Trophoblast cell (in vitro differentiated cells and primary cell): ENCODE measurements around the gene MRPL34.

Source experiments
- DNase-seq, 2 donors: peaks; one replicate each; pipeline ENCODE4 v3.0.0-alpha.2; 2016
- H2AFZ ChIP-seq: 2 replicates; pipeline ENCODE4 v1.6.1; 2013; ENCODE audit warnings: low read length, moderate library complexity, mild to moderate bottlenecking; ENCODE audit not compliant: insufficient read depth, poor library complexity
- H2AK5ac ChIP-seq: 2 replicates; pipeline ENCODE4 v1.6.1; 2013; ENCODE audit warnings: mild to moderate bottlenecking, low read length
- H2BK120ac ChIP-seq: 2 replicates; pipeline ENCODE4 v1.6.1; 2013; ENCODE audit warnings: low read length, mild to moderate bottlenecking, moderate library complexity; ENCODE audit not compliant: insufficient read depth, poor library complexity
- H2BK12ac ChIP-seq: 2 replicates; pipeline ENCODE4 v1.6.1; 2013; ENCODE audit warnings: mild to moderate bottlenecking, low read length, moderate library complexity
- H2BK5ac ChIP-seq: 2 replicates; pipeline ENCODE4 v1.6.1; 2013; ENCODE audit warnings: low read length, low read depth, moderate library complexity, mild to moderate bottlenecking; ENCODE audit not compliant: poor library complexity
- H3K14ac ChIP-seq: 2 replicates; pipeline ENCODE4 v1.6.1; 2013; ENCODE audit warnings: mild to moderate bottlenecking, low read length
- H3K18ac ChIP-seq: 2 replicates; pipeline ENCODE4 v1.6.1; 2013; ENCODE audit warnings: mild to moderate bottlenecking, low read length
- H3K23ac ChIP-seq: 2 replicates; pipeline ENCODE4 v1.6.1; 2013; ENCODE audit warnings: low read length
- H3K27ac ChIP-seq: 2 replicates; pipeline ENCODE4 v1.5.1; 2013; ENCODE audit warnings: low read depth, mild to moderate bottlenecking, inconsistent platforms, low read length, moderate library complexity
- H3K27me3 ChIP-seq: 2 replicates; pipeline ENCODE4 v1.6.1; 2013; ENCODE audit warnings: inconsistent platforms, mild to moderate bottlenecking, low read length, moderate library complexity; ENCODE audit not compliant: insufficient read depth
- H3K36me3 ChIP-seq, 2 experiments: 1 replicate in 1 of 2; 2 replicates in 1 of 2; pipeline ENCODE4 v1.6.1; 2013; ENCODE audit warnings: low read length in 2 of 2, mild to moderate bottlenecking in 2 of 2, moderate library complexity in 1 of 2; ENCODE audit not compliant: insufficient read depth in 2 of 2, control insufficient read depth in 1 of 2
- H3K4ac ChIP-seq: 2 replicates; pipeline ENCODE4 v1.6.1; 2013; ENCODE audit warnings: low read depth, mild to moderate bottlenecking, low read length, moderate library complexity
- H3K4me1 ChIP-seq, 2 experiments: 1 replicate in 1 of 2; 2 replicates in 1 of 2; pipeline ENCODE4 v1.6.1; 2013; ENCODE audit warnings: low read length in 2 of 2, mild to moderate bottlenecking in 2 of 2, moderate library complexity in 1 of 2; ENCODE audit not compliant: insufficient read depth in 2 of 2, control insufficient read depth in 1 of 2
- H3K4me2 ChIP-seq: 2 replicates; pipeline ENCODE4 v1.6.1; 2013; ENCODE audit warnings: inconsistent platforms, mild to moderate bottlenecking, low read length, moderate library complexity
- H3K4me3 ChIP-seq: 2 replicates; pipeline ENCODE4 v1.5.1; 2013; ENCODE audit warnings: mild to moderate bottlenecking, low read depth, low read length, inconsistent platforms
- H3K79me1 ChIP-seq: one replicate; pipeline ENCODE4 v1.6.1; 2013; ENCODE audit warnings: low read length
- H3K79me2 ChIP-seq: 2 replicates; pipeline ENCODE4 v1.6.1; 2013; ENCODE audit warnings: low read length, mild to moderate bottlenecking; ENCODE audit not compliant: control insufficient read depth, insufficient read depth, poor library complexity
- H3K9ac ChIP-seq: 2 replicates; pipeline ENCODE4 v1.6.1; 2013; ENCODE audit warnings: mild to moderate bottlenecking, low read length
- H3K9me3 ChIP-seq: 2 replicates; pipeline ENCODE4 v1.6.1; 2013; ENCODE audit warnings: low read depth, mild to moderate bottlenecking, control low read depth, inconsistent platforms, low read length; ENCODE audit not compliant: insufficient read depth
- H4K12ac ChIP-seq: 2 replicates; pipeline ENCODE4 v1.6.1; 2013; ENCODE audit warnings: low read depth, mild to moderate bottlenecking, low read length, moderate library complexity
- H4K8ac ChIP-seq: 2 replicates; pipeline ENCODE4 v1.6.1; 2013; ENCODE audit warnings: low read depth, mild to moderate bottlenecking, low read length, moderate library complexity
- H4K91ac ChIP-seq: one replicate; pipeline ENCODE4 v1.6.1; 2013; ENCODE audit warnings: low read depth, mild to moderate bottlenecking, low read length, moderate library complexity
- WGBS: extraction: QIAGEN DNeasy Blood & Tissue Kit; methylation state at CpG from one replicate; pipeline ENCODE4 v1.1.7; 2013; ENCODE audit warnings: missing lambda C conversion rate; ENCODE audit not compliant: insufficient read length, insufficient coverage; ENCODE audit errors: extremely low coverage; 5-methylcytosine and 5-hydroxymethylcytosine counted together

MRPL34 gene

GRCh38 chr19:17266026-17266425, 39.6 kb upstream of the MRPL34 start:
- H4K8ac ChIP-seq, result no peak overlapping the region

GRCh38 chr19:17266589-17266974, 39.1 kb upstream of the MRPL34 start:
- Histone ChIP-seq H3K79me2 (peaks cover 7% of the 10 kb centered on the region), H2BK5ac (peak overlapping the region; percentile 96), H3K36me3 (peaks cover 15 to 19% of the 10 kb centered on the region in 2 experiments), H3K23ac (no peak overlapping the region), H4K8ac (peak overlapping the region; percentile 83), H3K4ac (peak overlapping the region; percentile 78), H3K27me3 (no peaks in the 10 kb centered on the region), H3K79me1 (peaks cover 32% of the 10 kb centered on the region), H2BK120ac (peak overlapping the region; percentile 97), H4K12ac (peak overlapping the region; percentile 44), H3K4me3 (no peak overlapping the region), H4K91ac (peak overlapping the region; percentile 90), H3K14ac (peak overlapping the region; percentile 68), H3K18ac (no peak overlapping the region), H2AFZ (peak overlapping the region; percentile 35), H3K27ac (peak overlapping the region; percentile 96), H3K4me1 (peaks cover 18% of the 10 kb centered on the region in 2 experiments), H3K9me3 (peaks cover 2% of the 10 kb centered on the region), H3K4me2 (peak overlapping the region; percentile 25), H2AK5ac (peak overlapping the region; percentile 79), H3K9ac (no peak overlapping the region), H2BK12ac (peak overlapping the region; percentile 89)
- no CpG with 5 or more reads among the region's 12 CpGs for WGBS
- no peak for DNase-seq

More at GRCh38 chr19:17266026-17266425, 39.6 kb upstream of the MRPL34 start:
- H3K18ac ChIP-seq, result no peak overlapping the region
- no peak overlapping the region for H2BK120ac ChIP-seq
- no peak overlapping the region for H3K9ac ChIP-seq
- H4K12ac ChIP-seq, result no peak overlapping the region
- H2AFZ ChIP-seq, result no peak overlapping the region
- H3K4me1 ChIP-seq, result peaks cover 18% of the 10 kb centered on the region in 2 experiments
- H3K79me2 ChIP-seq, result peaks cover 7% of the 10 kb centered on the region
- no peak overlapping the region for H3K23ac ChIP-seq
- no peak overlapping the region for H2AK5ac ChIP-seq
- peak overlapping the region; percentile 90 for H4K91ac ChIP-seq
- H3K14ac ChIP-seq, result no peak overlapping the region
- no CpG with 5 or more reads among the region's 7 CpGs for WGBS
- no peak overlapping the region for H3K4me3 ChIP-seq
- no peak overlapping the region for H3K4ac ChIP-seq
- H3K27ac ChIP-seq, result peak overlapping the region; percentile 96
- H3K79me1 ChIP-seq, result peaks cover 32% of the 10 kb centered on the region
- peaks cover 9 to 14% of the 10 kb centered on the region in 2 experiments for H3K36me3 ChIP-seq
- H3K27me3 ChIP-seq, result no peaks in the 10 kb centered on the region
- DNase-seq, result peak; percentile 88 to 95
- peak overlapping the region; percentile 96 for H2BK5ac ChIP-seq
- H3K9me3 ChIP-seq, result peaks cover 2% of the 10 kb centered on the region
- no peak overlapping the region for H3K4me2 ChIP-seq
- H2BK12ac ChIP-seq, result no peak overlapping the region

DNA sequence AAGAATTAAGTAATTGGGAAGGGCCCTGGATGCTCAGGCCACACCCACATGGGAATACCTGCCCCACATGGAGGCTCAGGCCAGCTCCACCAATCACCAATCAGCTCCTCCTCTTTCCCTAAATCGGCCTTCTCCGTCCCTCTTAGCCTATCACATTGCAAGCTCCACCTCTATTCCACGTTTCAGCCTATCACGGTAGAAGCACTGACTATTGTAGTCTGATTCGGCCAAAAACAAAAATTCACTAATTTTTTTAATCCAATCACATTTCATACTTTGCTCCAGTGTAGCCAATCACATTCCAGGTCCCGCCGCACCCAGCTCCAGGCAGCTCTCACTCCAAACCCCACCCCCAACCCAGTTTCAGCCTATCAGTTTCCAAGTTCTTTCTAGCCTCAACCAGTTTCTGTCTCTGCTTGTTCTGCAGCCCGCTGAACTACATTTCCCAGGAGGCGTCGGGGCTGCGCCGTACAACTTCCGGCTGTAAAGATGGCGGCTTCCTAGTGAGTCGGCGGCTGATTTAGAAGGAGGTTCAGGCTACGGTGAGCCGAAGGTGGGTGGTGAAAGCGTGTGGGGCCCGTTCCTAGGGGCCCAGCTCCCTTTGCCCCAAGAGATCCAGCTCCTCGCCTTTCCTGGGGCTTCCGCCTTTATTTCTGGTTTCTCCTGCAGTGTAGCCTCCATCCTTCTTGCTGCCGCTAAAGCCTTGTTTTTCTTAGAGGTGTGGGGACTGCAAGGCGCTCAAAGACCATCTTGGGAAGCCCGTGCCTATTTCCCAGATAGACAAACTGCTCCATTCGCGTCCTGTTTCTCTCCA, 38.5 kb upstream of the MRPL34 start, which contains the start of gene BABAM1:
Gene BABAM1, plus strand, starts transcription at position 469 of the 814 bp plus-strand sequence. CDS start 1,364 bp downstream, outside the sequence.
- H4K91ac ChIP-seq, result peak within 1 kb of the TSS; percentile 90
- H3K4ac ChIP-seq, result peak within 1 kb of the TSS; percentile 94
- peaks cover 20 to 24% of the 10 kb centered on the region in 2 experiments for H3K36me3 ChIP-seq
- peak within 1 kb of the TSS; percentile 89 for H2BK12ac ChIP-seq
- H3K27me3 ChIP-seq, result no peaks in the 10 kb centered on the region
- peak within 1 kb of the TSS; percentile 95 for H4K12ac ChIP-seq
- no peak within 1 kb of the TSS for H3K23ac ChIP-seq
- peak within 1 kb of the TSS; percentile 92 for H3K4me3 ChIP-seq
- peak within 1 kb of the TSS; percentile 96 for H2BK5ac ChIP-seq
- H3K27ac ChIP-seq, result peak within 1 kb of the TSS; percentile 96
- peaks cover 2% of the 10 kb centered on the region for H3K9me3 ChIP-seq
- peaks cover 32% of the 10 kb centered on the region for H3K79me1 ChIP-seq
- peak within 1 kb of the TSS; percentile 92 for H3K14ac ChIP-seq
- H3K9ac ChIP-seq, result peak within 1 kb of the TSS; percentile 95
- peak within 1 kb of the TSS; percentile 97 for H3K18ac ChIP-seq
- peaks cover 18% of the 10 kb centered on the region in 2 experiments for H3K4me1 ChIP-seq
- peak within 1 kb of the TSS; percentile 81 for H3K4me2 ChIP-seq
- peak within 1 kb of the TSS; percentile 86 for H2AFZ ChIP-seq
- H3K79me2 ChIP-seq, result peaks cover 7% of the 10 kb centered on the region
- peak within 1 kb of the TSS; percentile 97 for H2BK120ac ChIP-seq
- H2AK5ac ChIP-seq, result peak within 1 kb of the TSS; percentile 83
- H4K8ac ChIP-seq, result peak within 1 kb of the TSS; percentile 96
- peak; percentile 98 for DNase-seq
- no CpG with 5 or more reads among the region's 27 CpGs for WGBS

- no peaks in the 10 kb centered on the region for H3K27me3 ChIP-seq
- H3K23ac ChIP-seq, result no peak overlapping the region
- H3K4me2 ChIP-seq, result no peak overlapping the region
- DNase-seq, result no peak
- no peak overlapping the region for H2BK5ac ChIP-seq
- H2AFZ ChIP-seq, result no peak overlapping the region
- peaks cover 27 to 31% of the 10 kb centered on the region in 2 experiments for H3K36me3 ChIP-seq
- peak overlapping the region; percentile 57 for H3K4ac ChIP-seq
- H3K79me1 ChIP-seq, result peaks cover 27% of the 10 kb centered on the region
- H4K91ac ChIP-seq, result no peak overlapping the region
- no peak overlapping the region for H3K27ac ChIP-seq
- H4K8ac ChIP-seq, result no peak overlapping the region
- H3K4me1 ChIP-seq, result peaks cover 18% of the 10 kb centered on the region in 2 experiments
- no peak overlapping the region for H2AK5ac ChIP-seq
- peaks cover 7% of the 10 kb centered on the region for H3K79me2 ChIP-seq
- H2BK120ac ChIP-seq, result no peak overlapping the region
- H2BK12ac ChIP-seq, result no peak overlapping the region
- H3K18ac ChIP-seq, result no peak overlapping the region
- peaks cover 2% of the 10 kb centered on the region for H3K9me3 ChIP-seq
- no peak overlapping the region for H3K9ac ChIP-seq
- H3K14ac ChIP-seq, result no peak overlapping the region
- peak overlapping the region; percentile 8 for H4K12ac ChIP-seq
- H3K4me3 ChIP-seq, result no peak overlapping the region
- no CpG with 5 or more reads among the region's 13 CpGs for WGBS
These were observed 36.9 kb upstream of the MRPL34 start for GRCh38 chr19:17268754-17269153.
